ENCODE measurements around the gene ADPRS.

- TF ChIP-seq CTCF (IDR thresholded peaks at IDR 0.05; ENCODE audit: low read length), result no peak
- TF ChIP-seq EZH2 (IDR thresholded peaks at IDR 0.05; ENCODE audit: borderline replicate concordance, low read length), result no peak
Measured at GRCh38 chr1:36115200-36115669, 26.5 kb downstream of the ADPRS start.

Data from OCI-LY1 (cell line).